ENCODE data around the gene ALDH1A1.
"Not testable (repeated sequence)": the region's sequence is repeated elsewhere in the genome, so short reads cannot be mapped to it uniquely, and the experiment has no call there.

Gene ALDH1A1

DNA sequence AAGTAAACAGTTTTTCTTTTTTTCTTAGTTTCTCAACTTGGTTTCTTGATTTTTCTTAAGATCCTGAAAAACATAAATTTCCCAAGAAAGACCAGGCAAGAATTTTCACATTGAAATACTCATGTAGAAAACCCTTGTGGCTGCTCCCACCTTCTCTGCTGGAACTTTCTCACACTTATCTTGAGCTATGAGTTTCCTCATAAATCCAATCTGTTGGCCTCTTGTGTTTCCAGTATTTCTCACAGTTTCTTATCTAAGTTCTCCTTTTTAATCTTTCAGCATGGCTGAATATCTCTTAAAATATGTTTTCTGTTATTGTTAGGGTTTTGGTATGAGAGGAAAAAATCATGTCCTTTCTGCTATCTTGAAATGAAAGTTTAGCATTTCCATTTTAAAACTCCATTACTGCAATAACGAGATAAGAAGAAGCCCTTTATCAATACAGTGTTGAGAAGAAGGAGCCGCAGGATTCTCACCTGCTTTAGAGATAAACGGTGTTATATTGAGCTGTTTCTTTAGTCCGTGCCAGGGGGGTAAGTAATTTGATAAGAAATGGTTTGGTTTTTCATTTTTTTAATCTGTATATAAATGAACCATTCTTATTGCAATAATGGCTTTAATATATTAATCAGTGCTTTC is 89.3 kb downstream of the ALDH1A1 start:
- DNase-seq (ENCODE audit: extremely low read depth in 1 of 2, low read depth in 1 of 2) = no peak

- DNase-seq (ENCODE audit: extremely low read depth in 1 of 2, low read depth in 1 of 2) = not testable (repeated sequence)
Observed at GRCh38 chr9:72862788-72863187, 90.1 kb downstream of the ALDH1A1 start.

GRCh38 chr9:72858089-72858912 is 94.6 kb downstream of the ALDH1A1 start:
- DNase-seq (ENCODE audit: extremely low read depth in 1 of 2, low read depth in 1 of 2) = no peak

GRCh38 chr9:72857624-72857996 is 95.2 kb downstream of the ALDH1A1 start:
- DNase-seq (ENCODE audit: extremely low read depth in 1 of 2, low read depth in 1 of 2) = no peak

DNA sequence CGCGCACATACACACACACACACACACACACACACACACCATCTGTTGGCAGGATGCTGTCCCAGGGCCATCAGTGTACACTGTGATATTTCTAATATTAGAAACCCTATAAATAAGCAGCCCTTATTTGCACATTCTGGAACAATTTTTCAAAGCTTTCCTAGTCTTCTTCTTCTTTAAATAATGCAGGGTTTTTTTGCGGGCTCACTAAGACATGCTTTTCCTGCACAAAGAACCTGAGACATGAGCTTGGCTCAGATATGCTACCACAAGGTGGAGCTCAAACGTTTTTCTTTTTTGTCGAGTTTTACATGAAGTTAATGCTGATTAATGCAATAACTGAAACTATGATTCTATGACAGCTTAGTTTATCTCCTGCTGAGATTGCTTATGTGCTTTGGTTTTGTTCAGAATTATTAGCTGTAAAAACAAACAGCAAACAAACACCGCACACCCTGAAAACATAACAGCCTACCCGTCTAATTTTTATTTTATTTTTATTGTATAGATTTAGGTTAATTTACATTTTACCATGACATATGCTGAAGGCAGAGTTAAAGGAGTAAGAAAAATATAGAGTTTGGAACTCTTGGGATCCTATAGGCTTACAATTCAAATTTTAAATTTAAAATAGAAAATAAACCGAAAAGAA is 95.8 kb downstream of the ALDH1A1 start:
- DNase-seq (ENCODE audit: extremely low read depth in 1 of 2, low read depth in 1 of 2) = no peak

DNA sequence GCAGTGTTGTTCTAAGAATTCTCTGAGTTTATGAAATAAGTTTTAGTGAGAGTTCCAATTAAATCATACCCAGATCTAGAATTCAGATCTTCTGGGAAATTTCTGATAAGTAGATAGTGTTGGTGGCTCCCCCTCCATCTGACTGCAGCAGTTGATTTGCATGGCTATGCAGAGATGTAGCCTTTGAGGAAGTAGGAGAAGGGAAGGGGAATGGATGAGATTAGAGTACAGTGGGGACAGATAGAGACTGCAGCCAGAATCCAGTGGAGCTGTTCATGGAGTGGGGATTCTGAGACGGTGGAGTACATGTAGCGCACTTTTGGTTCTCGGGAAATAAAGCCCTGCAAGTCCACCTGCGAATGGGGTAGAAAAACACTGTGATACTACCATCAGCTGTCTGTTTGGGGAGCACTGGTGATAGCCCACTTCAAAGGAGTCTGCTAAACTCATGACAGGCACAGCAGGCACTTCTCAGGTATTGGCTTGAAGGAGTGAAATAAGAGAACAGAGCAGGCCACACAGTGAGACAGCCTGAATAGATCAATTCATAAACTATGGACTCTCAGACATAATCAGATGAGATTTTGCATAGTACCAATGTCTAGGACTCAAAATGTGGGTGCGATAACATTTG is 96.8 kb downstream of the ALDH1A1 start:
- DNase-seq (ENCODE audit: extremely low read depth in 1 of 2, low read depth in 1 of 2) = no peak

- DNase-seq (ENCODE audit: extremely low read depth in 1 of 2, low read depth in 1 of 2) = no peak
Observed at GRCh38 chr9:72855321-72855720, 97.5 kb downstream of the ALDH1A1 start.

Data from activated CD8-positive, alpha-beta memory T cell treated with anti-CD3 and anti-CD28 coated beads for 1 hour (primary cell).